ENCODE results near the gene KATNAL1. TPM values are rescaled to one million over a fixed set of nuclear protein-coding genes. Genes with fewer than 3 reads are reported as not detected.

The KATNAL1 gene
- total and polyA plus RNA-seq, 2 experiments from 2014 or later = 2.1 to 9.8 TPM

DNA sequence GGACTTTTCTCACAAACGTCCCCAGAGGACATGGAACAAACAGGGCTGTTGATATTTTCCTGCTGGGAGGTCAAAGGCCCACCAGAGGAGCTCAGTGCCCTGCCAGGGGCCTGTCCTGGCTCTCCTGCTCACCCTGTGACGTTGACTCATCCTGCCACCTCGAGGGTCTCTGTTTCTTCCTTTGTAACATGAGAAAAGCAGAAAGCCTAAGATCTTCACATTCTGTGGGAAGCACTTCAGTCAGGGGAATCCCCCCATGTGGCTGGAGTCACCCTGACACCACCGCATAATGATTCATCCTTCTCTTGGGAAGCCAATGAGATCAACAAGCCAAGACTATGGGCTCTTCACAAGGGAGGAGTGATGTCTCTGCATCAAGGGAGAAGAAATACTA is 147.9 kb downstream of the KATNAL1 start:
- Histone ChIP-seq H3K36me3 (replicated peaks; ENCODE audit: insufficient read depth, low read depth) (no peaks in the 10 kb centered on the region), H3K4me1 (ENCODE audit: insufficient read depth) (no peaks in the 10 kb centered on the region), H3K79me2 (no peaks in the 10 kb centered on the region), H3K9me2 (replicated peaks; ENCODE audit: insufficient read depth) (no peaks in the 10 kb centered on the region), H3K27me3 (no peaks in the 10 kb centered on the region), H3K4me2 (no peak overlapping the region), H4K20me1 (ENCODE audit: insufficient read depth, poor library complexity, severe bottlenecking) (no peaks in the 10 kb centered on the region), H3K9me3 (ENCODE audit: low read depth) (no peaks in the 10 kb centered on the region), H2AFZ (no peak overlapping the region), H3K4me3 (no peak overlapping the region), H3K27ac (no peak overlapping the region)
- 38% methylated on average over 4 of the region's 4 CpGs for WGBS (ENCODE audit: low lambda C conversion rate, missing lambda C conversion rate)
- no peak for DNase-seq (ENCODE audit: low spot score)
- TF ChIP-seq, protein P1, sequence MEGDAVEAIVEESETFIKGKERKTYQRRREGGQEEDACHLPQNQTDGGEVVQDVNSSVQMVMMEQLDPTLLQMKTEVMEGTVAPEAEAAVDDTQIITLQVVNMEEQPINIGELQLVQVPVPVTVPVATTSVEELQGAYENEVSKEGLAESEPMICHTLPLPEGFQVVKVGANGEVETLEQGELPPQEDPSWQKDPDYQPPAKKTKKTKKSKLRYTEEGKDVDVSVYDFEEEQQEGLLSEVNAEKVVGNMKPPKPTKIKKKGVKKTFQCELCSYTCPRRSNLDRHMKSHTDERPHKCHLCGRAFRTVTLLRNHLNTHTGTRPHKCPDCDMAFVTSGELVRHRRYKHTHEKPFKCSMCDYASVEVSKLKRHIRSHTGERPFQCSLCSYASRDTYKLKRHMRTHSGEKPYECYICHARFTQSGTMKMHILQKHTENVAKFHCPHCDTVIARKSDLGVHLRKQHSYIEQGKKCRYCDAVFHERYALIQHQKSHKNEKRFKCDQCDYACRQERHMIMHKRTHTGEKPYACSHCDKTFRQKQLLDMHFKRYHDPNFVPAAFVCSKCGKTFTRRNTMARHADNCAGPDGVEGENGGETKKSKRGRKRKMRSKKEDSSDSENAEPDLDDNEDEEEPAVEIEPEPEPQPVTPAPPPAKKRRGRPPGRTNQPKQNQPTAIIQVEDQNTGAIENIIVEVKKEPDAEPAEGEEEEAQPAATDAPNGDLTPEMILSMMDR (IDR thresholded peaks at IDR 0.05; ENCODE audit: poor library complexity) = no peak
- TF ChIP-seq EZH2 (IDR thresholded peaks at IDR 0.05; ENCODE audit: borderline replicate concordance) = no peak
- TF ChIP-seq EZH2phosphoT487 (IDR thresholded peaks at IDR 0.05; ENCODE audit: low read depth, severe bottlenecking, unreplicated experiment) = no peak

DNA sequence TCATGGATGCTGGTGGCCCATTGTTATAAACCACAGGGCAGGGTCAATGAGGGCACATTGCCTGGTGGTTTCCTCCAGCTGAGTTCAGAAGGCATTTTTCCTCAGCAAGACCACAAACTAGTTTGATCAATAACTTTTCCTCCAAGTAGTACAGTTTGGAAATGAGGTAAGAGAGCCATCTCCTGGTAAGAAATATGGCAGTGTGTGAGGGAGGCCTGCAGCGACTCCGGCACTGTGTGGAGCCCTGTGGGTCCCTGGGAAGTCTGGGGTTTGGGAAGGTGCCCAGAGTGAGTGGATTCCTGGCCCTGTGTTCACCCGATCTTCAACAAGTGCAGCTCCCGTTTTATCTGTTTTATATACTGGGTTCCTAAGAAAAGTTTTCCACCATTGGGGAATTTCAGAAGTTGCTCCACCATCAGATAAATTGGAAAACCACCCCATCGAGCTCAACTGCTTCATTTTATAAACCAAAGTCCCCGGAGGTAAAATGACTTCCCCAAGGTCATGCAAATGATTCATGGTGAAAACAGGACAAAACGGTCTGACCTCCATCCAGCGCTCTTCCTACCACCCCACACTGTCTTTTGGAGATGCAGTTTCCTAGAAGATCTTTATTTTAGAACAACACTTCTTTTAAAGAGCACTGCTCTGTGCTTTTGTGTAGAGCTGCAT is 148.4 kb downstream of the KATNAL1 start:
- DNase-seq (ENCODE audit: low spot score) = no peak
- Histone ChIP-seq H3K9me2 (replicated peaks; ENCODE audit: insufficient read depth) (no peaks in the 10 kb centered on the region), H3K36me3 (replicated peaks; ENCODE audit: insufficient read depth, low read depth) (no peaks in the 10 kb centered on the region), H2AFZ (no peak overlapping the region), H3K9me3 (ENCODE audit: low read depth) (no peaks in the 10 kb centered on the region), H3K79me2 (no peaks in the 10 kb centered on the region), H3K4me1 (ENCODE audit: insufficient read depth) (no peaks in the 10 kb centered on the region), H4K20me1 (ENCODE audit: insufficient read depth, poor library complexity, severe bottlenecking) (no peaks in the 10 kb centered on the region), H3K4me3 (no peak overlapping the region), H3K27me3 (no peaks in the 10 kb centered on the region), H3K4me2 (no peak overlapping the region), H3K27ac (no peak overlapping the region)
- WGBS (ENCODE audit: low lambda C conversion rate, missing lambda C conversion rate) = 80% methylated on average over 8 of the region's 8 CpGs
- TF ChIP-seq, protein P1 (IDR thresholded peaks at IDR 0.05; ENCODE audit: poor library complexity) = peak; percentile 8
- TF ChIP-seq EZH2phosphoT487 (IDR thresholded peaks at IDR 0.05; ENCODE audit: low read depth, severe bottlenecking, unreplicated experiment) = no peak

DNA sequence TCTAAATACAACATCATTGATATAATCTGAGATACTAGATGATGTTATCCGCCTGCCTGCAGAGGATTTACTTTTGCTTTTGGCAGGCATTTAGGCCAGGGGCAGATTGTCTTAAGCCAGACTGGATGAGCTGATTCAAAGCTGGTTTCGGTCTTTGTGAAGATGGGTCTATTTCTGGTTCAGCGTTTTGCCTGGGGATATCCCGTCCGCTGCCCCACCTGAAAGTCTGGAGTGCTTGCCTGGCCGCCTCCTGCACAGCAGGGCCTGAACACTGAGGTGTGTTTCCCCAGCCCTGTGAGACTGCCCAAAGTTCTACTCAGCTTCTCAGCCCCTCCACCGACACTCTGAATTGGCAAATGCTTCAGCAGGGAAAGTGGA is 149.7 kb downstream of the KATNAL1 start:
- Histone ChIP-seq H3K9me3 (ENCODE audit: low read depth) (no peaks in the 10 kb centered on the region), H3K9me2 (replicated peaks; ENCODE audit: insufficient read depth) (no peaks in the 10 kb centered on the region), H3K4me3 (no peak overlapping the region), H3K27ac (no peak overlapping the region), H3K79me2 (no peaks in the 10 kb centered on the region), H3K27me3 (no peaks in the 10 kb centered on the region), H2AFZ (no peak overlapping the region), H3K4me1 (ENCODE audit: insufficient read depth) (no peaks in the 10 kb centered on the region), H4K20me1 (ENCODE audit: insufficient read depth, poor library complexity, severe bottlenecking) (no peaks in the 10 kb centered on the region), H3K36me3 (replicated peaks; ENCODE audit: insufficient read depth, low read depth) (no peaks in the 10 kb centered on the region), H3K4me2 (no peak overlapping the region)
- TF ChIP-seq, protein P1 (IDR thresholded peaks at IDR 0.05; ENCODE audit: poor library complexity) = no peak
- TF ChIP-seq EZH2phosphoT487 (IDR thresholded peaks at IDR 0.05; ENCODE audit: low read depth, severe bottlenecking, unreplicated experiment) = no peak
- no peak for TF ChIP-seq EZH2 (IDR thresholded peaks at IDR 0.05; ENCODE audit: borderline replicate concordance)
- 93% methylated on average over 7 of the region's 7 CpGs for WGBS (ENCODE audit: low lambda C conversion rate, missing lambda C conversion rate)
- no peak for DNase-seq (ENCODE audit: low spot score)
